ENCODE data around the gene RAB11FIP5. TPM values are rescaled to one million over a fixed set of nuclear protein-coding genes. Genes with fewer than 3 reads are reported as not detected.
A peak's percentile ranks its signal among the peaks of the same experiment; 100 is the strongest.

The RAB11FIP5 gene
- total and polyA plus RNA-seq, 9 of the 15 experiments (the other 6 are each of a cell fraction or from before 2014, with no cell fraction given): 1.7 to 14.4 (median 6.4) TPM

DNA sequence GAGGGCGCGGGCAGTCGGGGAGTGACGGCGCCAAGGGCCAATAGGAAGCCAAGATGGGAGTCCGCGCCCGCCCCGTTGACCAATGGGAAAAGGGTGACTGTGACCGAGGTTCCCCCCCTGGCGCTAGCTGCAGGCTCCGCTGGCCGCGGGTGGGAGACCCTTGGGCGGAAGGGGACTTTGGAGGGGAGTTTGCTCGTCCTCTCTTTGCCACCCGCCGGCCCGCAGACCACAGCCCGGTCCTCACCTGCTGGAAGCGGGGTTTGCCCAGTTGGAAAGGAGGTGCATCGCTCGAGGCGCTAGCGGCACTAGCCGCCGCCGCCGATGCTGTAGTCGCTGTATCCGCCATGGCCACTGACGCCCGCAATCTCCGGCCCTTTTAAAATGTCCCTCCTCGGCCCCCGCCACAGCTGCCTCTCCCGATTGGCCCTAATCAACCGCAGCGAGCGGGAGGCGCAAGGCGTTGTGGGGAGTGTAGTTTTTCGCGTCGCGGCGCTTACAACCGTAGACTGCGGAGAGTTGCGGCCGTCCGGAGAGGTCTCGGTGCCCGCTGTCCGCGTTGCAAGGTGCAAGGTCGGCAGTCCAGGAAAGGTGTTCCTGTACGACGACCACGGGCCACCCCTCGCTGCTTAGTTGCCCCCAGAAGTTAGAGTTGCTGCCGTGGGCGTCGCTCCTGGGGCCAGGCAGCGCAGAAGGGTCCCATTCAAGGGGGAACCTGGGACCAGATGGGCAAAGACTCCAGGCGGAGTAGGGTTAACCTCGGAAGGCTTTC is 41.2 kb downstream of the RAB11FIP5 start, which contains the start of gene SFXN5 (continued):
- TF ChIP-seq TBP (optimal IDR thresholded peaks at IDR 0.05; ENCODE audit: low read depth, low read length) (peak; percentile 83), SPI1 (IDR thresholded peaks at IDR 0.05; ENCODE audit: borderline replicate concordance, low read depth, low read length) (0 out of 2 replicates have a peak, but pooled peaks have one; percentile 16), ZNF121 (CRISPR knock-in tag; conservative IDR thresholded peaks at IDR 0.05) (no peak), MAZ (CRISPR knock-in tag; conservative IDR thresholded peaks at IDR 0.05 in 1 of 2, IDR thresholded peaks at IDR 0.05 in 1 of 2) (peak; percentile 60 to 81), RNF2 (IDR thresholded peaks at IDR 0.05) (peak; percentile 25; the same call in 1 of the 2 replicates), IFI16 (CRISPR knock-in tag; IDR thresholded peaks at IDR 0.05) (no peak), NFXL1 (CRISPR knock-in tag; IDR thresholded peaks at IDR 0.05) (no peak), NFIC (IDR thresholded peaks at IDR 0.05) (no peak; the same call in 1 of the 2 replicates), CXXC5 (CRISPR knock-in tag; IDR thresholded peaks at IDR 0.05) (peak; percentile 93), MAFF (IDR thresholded peaks at IDR 0.05; ENCODE audit: low read length) (no peak), SIN3B (IDR thresholded peaks at IDR 0.05; ENCODE audit: low read depth) (peak; percentile 57; the same call in 1 of the 2 replicates), NR2C2 (CRISPR knock-in tag; IDR thresholded peaks at IDR 0.05) (peak; percentile 43; the same call in 1 of the 2 replicates), NR2C2 (tag; IDR thresholded peaks at IDR 0.05) (peak; percentile 88), CEBPG (CRISPR knock-in tag; IDR thresholded peaks at IDR 0.05) (no peak), CEBPG (tag; conservative IDR thresholded peaks at IDR 0.05 in 1 of 2, IDR thresholded peaks at IDR 0.05 in 1 of 2) (no peak), MBD2 (IDR thresholded peaks at IDR 0.05; ENCODE audit: borderline replicate concordance, low read depth) (peak; percentile 97)
- TF ChIP-seq, protein P1, sequence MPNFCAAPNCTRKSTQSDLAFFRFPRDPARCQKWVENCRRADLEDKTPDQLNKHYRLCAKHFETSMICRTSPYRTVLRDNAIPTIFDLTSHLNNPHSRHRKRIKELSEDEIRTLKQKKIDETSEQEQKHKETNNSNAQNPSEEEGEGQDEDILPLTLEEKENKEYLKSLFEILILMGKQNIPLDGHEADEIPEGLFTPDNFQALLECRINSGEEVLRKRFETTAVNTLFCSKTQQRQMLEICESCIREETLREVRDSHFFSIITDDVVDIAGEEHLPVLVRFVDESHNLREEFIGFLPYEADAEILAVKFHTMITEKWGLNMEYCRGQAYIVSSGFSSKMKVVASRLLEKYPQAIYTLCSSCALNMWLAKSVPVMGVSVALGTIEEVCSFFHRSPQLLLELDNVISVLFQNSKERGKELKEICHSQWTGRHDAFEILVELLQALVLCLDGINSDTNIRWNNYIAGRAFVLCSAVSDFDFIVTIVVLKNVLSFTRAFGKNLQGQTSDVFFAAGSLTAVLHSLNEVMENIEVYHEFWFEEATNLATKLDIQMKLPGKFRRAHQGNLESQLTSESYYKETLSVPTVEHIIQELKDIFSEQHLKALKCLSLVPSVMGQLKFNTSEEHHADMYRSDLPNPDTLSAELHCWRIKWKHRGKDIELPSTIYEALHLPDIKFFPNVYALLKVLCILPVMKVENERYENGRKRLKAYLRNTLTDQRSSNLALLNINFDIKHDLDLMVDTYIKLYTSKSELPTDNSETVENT (CRISPR knock-in tag; IDR thresholded peaks at IDR 0.05): no peak
- TF ChIP-seq, protein P2, sequence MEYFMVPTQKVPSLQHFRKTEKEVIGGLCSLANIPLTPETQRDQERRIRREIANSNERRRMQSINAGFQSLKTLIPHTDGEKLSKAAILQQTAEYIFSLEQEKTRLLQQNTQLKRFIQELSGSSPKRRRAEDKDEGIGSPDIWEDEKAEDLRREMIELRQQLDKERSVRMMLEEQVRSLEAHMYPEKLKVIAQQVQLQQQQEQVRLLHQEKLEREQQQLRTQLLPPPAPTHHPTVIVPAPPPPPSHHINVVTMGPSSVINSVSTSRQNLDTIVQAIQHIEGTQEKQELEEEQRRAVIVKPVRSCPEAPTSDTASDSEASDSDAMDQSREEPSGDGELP (CRISPR knock-in tag; IDR thresholded peaks at IDR 0.05; ENCODE audit: borderline replicate concordance): peak; percentile 100
- TF ChIP-seq, protein P3, sequence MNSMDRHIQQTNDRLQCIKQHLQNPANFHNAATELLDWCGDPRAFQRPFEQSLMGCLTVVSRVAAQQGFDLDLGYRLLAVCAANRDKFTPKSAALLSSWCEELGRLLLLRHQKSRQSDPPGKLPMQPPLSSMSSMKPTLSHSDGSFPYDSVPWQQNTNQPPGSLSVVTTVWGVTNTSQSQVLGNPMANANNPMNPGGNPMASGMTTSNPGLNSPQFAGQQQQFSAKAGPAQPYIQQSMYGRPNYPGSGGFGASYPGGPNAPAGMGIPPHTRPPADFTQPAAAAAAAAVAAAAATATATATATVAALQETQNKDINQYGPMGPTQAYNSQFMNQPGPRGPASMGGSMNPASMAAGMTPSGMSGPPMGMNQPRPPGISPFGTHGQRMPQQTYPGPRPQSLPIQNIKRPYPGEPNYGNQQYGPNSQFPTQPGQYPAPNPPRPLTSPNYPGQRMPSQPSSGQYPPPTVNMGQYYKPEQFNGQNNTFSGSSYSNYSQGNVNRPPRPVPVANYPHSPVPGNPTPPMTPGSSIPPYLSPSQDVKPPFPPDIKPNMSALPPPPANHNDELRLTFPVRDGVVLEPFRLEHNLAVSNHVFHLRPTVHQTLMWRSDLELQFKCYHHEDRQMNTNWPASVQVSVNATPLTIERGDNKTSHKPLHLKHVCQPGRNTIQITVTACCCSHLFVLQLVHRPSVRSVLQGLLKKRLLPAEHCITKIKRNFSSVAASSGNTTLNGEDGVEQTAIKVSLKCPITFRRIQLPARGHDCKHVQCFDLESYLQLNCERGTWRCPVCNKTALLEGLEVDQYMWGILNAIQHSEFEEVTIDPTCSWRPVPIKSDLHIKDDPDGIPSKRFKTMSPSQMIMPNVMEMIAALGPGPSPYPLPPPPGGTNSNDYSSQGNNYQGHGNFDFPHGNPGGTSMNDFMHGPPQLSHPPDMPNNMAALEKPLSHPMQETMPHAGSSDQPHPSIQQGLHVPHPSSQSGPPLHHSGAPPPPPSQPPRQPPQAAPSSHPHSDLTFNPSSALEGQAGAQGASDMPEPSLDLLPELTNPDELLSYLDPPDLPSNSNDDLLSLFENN (IDR thresholded peaks at IDR 0.05; ENCODE audit: low read depth in 2 of 2, low read length in 2 of 2): peak in 1 of 2 experiments; percentile 52; a peak in 1 of 4 replicates
- TF ChIP-seq, protein P4, sequence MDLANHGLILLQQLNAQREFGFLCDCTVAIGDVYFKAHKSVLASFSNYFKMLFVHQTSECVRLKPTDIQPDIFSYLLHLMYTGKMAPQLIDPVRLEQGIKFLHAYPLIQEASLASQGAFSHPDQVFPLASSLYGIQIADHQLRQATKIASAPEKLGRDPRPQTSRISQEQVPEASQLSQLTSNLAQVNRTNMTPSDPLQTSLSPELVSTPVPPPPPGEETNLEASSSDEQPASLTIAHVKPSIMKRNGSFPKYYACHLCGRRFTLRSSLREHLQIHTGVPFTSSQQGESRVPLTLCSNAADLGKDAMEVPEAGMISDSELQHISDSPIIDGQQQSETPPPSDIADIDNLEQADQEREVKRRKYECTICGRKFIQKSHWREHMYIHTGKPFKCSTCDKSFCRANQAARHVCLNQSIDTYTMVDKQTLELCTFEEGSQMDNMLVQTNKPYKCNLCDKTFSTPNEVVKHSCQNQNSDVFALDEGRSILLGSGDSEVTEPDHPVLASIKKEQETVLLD (IDR thresholded peaks at IDR 0.05): no peak
